Kidney epithelial cell (primary cell): ENCODE results near the gene TRAPPC12. TPM values are rescaled to one million over a fixed set of nuclear protein-coding genes. Genes with fewer than 3 reads are reported as not detected.
"Not testable (repeated sequence)": the region's sequence is repeated elsewhere in the genome, so short reads cannot be mapped to it uniquely, and the experiment has no call there.

ENCODE experiments used
- DNase-seq: peaks from one replicate; pipeline ENCODE4 v3.0.0-alpha.2; 2010; ENCODE audit warnings: low read depth
- H3K27me3 ChIP-seq: 2 replicates; pipeline ENCODE4 v1.6.0; 2011; ENCODE audit warnings: low read length; ENCODE audit not compliant: control insufficient read depth, insufficient read depth
- H3K36me3 ChIP-seq: 2 replicates; pipeline ENCODE4 v1.5.1; 2011; ENCODE audit warnings: low read length; ENCODE audit not compliant: control insufficient read depth, insufficient read depth
- H3K4me3 ChIP-seq: 2 replicates; pipeline ENCODE4 v1.5.1; 2011; ENCODE audit warnings: low read depth, mild to moderate bottlenecking, control low read depth, low read length
- CTCF ChIP-seq: IDR thresholded peaks from 2 replicates; pipeline ENCODE4 v1.5.1; 2011; ENCODE audit warnings: mild to moderate bottlenecking, moderate library complexity, low read length, control low read depth, inconsistent platforms; ENCODE audit not compliant: insufficient read depth, poor library complexity, severe bottlenecking
- total RNA-seq: library from RNA; depleted of rRNA; stranded (reverse); fragments of >200 nt; gene quantifications from 2 replicates; pipeline ENCODE4 v1.2.3, GENCODE V29; 2015

Gene TRAPPC12
- total RNA-seq, 1 donor from 2014 or later = 47.7 TPM

- DNase-seq = no peak
- H3K36me3 ChIP-seq = no peaks in the 10 kb centered on the region
- TF ChIP-seq CTCF = no peak
- no peak overlapping the region for H3K4me3 ChIP-seq
- no peaks in the 10 kb centered on the region for H3K27me3 ChIP-seq
Measured at GRCh38 chr2:3348767-3349166, 30.7 kb upstream of the TRAPPC12 start.

- Histone ChIP-seq H3K27me3 (no peaks in the 10 kb centered on the region), H3K36me3 (no peaks in the 10 kb centered on the region), H3K4me3 (no peak overlapping the region)
- DNase-seq = peak; percentile 1
- TF ChIP-seq CTCF = no peak
Measured at GRCh38 chr2:3349211-3349693, 30.2 kb upstream of the TRAPPC12 start.

GRCh38 chr2:3354986-3355385 lies 24.5 kb upstream of the TRAPPC12 start:
- H3K4me3 ChIP-seq = no peak overlapping the region
- H3K27me3 ChIP-seq = no peaks in the 10 kb centered on the region
- no peak for DNase-seq
- TF ChIP-seq CTCF = no peak
- no peaks in the 10 kb centered on the region for H3K36me3 ChIP-seq

GRCh38 chr2:3355951-3356569 lies 23.4 kb upstream of the TRAPPC12 start:
- Histone ChIP-seq H3K4me3 (no peak overlapping the region), H3K27me3 (no peaks in the 10 kb centered on the region), H3K36me3 (no peaks in the 10 kb centered on the region)
- no peak for TF ChIP-seq CTCF
- no peak for DNase-seq

GRCh38 chr2:3356799-3357198 lies 22.7 kb upstream of the TRAPPC12 start:
- TF ChIP-seq CTCF = no peak
- Histone ChIP-seq H3K4me3 (no peak overlapping the region), H3K27me3 (no peaks in the 10 kb centered on the region), H3K36me3 (no peaks in the 10 kb centered on the region)
- DNase-seq = no peak

GRCh38 chr2:3357446-3357845 lies 22.0 kb upstream of the TRAPPC12 start:
- not testable (repeated sequence) for H3K4me3 ChIP-seq, DNase-seq, H3K27me3 ChIP-seq, H3K36me3 ChIP-seq
